ENCODE results near the gene ZNF525.

- peak in 1 of 12 donors; percentile 15 for TF ChIP-seq CTCF (IDR thresholded peaks at IDR 0.05)
- no peak for TF ChIP-seq POLR2A (IDR thresholded peaks at IDR 0.05)
Observed at GRCh38 chr19:53328967-53329366, 36.5 kb upstream of the ZNF525 start.
